ENCODE measurements around the gene STAT4.

STAT4 gene

GRCh38 chr2:190987938-190988337 is 162.9 kb downstream of the STAT4 start:
- no peak for TF ChIP-seq CTCF (IDR thresholded peaks at IDR 0.05; ENCODE audit: low read depth, low read length)
- no peak overlapping the region for H3K4me3 ChIP-seq (ENCODE audit: low read depth, low read length)
- in situ Hi-C loops (cut with HindIII; ENCODE audit: low sequenced_read_pairs): no loop called here
- DNase-seq (ENCODE audit: low read depth, low spot score): no peak

- TF ChIP-seq CTCF (IDR thresholded peaks at IDR 0.05; ENCODE audit: low read depth, low read length): no peak
- no peak for DNase-seq (ENCODE audit: low read depth, low spot score)
- H3K4me3 ChIP-seq (ENCODE audit: low read depth, low read length): no peak overlapping the region
- in situ Hi-C loops (cut with HindIII; ENCODE audit: low sequenced_read_pairs): no loop called here
These were observed 163.7 kb downstream of the STAT4 start for GRCh38 chr2:190987116-190987515.

GRCh38 chr2:190986221-190986953 is 164.4 kb downstream of the STAT4 start:
- no peak overlapping the region for H3K4me3 ChIP-seq (ENCODE audit: low read depth, low read length)
- TF ChIP-seq CTCF (IDR thresholded peaks at IDR 0.05; ENCODE audit: low read depth, low read length): no peak
- in situ Hi-C loops (cut with HindIII; ENCODE audit: low sequenced_read_pairs): no loop called here

GRCh38 chr2:190984595-190984994 is 166.2 kb downstream of the STAT4 start:
- in situ Hi-C loops (cut with HindIII; ENCODE audit: low sequenced_read_pairs): no loop called here
- H3K4me3 ChIP-seq (ENCODE audit: low read depth, low read length): no peak overlapping the region
- TF ChIP-seq CTCF (IDR thresholded peaks at IDR 0.05; ENCODE audit: low read depth, low read length): no peak
- peak; percentile 75 for DNase-seq (ENCODE audit: low read depth, low spot score)

More at GRCh38 chr2:190986221-190986953, 164.4 kb downstream of the STAT4 start:
- no peak for DNase-seq (ENCODE audit: low read depth, low spot score)

GRCh38 chr2:190982262-190983034 is 168.3 kb downstream of the STAT4 start:
- H3K4me3 ChIP-seq (ENCODE audit: low read depth, low read length): no peak overlapping the region
- DNase-seq (ENCODE audit: low read depth, low spot score): no peak
- in situ Hi-C loops (cut with HindIII; ENCODE audit: low sequenced_read_pairs): no loop called here
- no peak for TF ChIP-seq CTCF (IDR thresholded peaks at IDR 0.05; ENCODE audit: low read depth, low read length)

GRCh38 chr2:190981733-190982132 is 169.1 kb downstream of the STAT4 start:
- no peak for DNase-seq (ENCODE audit: low read depth, low spot score)
- H3K4me3 ChIP-seq (ENCODE audit: low read depth, low read length): no peak overlapping the region
- TF ChIP-seq CTCF (IDR thresholded peaks at IDR 0.05; ENCODE audit: low read depth, low read length): no peak
- in situ Hi-C loops (cut with HindIII; ENCODE audit: low sequenced_read_pairs): no loop called here

Data from astrocyte of the spinal cord (primary cell).